ENCODE results near the gene RNF103. TPM values are rescaled to one million over a fixed set of nuclear protein-coding genes. Genes with fewer than 3 reads are reported as not detected.
A peak's percentile ranks its signal among the peaks of the same experiment; 100 is the strongest.

Gene RNF103
- total RNA-seq, 1 experiment from 2014 or later: 12.4 TPM

DNA sequence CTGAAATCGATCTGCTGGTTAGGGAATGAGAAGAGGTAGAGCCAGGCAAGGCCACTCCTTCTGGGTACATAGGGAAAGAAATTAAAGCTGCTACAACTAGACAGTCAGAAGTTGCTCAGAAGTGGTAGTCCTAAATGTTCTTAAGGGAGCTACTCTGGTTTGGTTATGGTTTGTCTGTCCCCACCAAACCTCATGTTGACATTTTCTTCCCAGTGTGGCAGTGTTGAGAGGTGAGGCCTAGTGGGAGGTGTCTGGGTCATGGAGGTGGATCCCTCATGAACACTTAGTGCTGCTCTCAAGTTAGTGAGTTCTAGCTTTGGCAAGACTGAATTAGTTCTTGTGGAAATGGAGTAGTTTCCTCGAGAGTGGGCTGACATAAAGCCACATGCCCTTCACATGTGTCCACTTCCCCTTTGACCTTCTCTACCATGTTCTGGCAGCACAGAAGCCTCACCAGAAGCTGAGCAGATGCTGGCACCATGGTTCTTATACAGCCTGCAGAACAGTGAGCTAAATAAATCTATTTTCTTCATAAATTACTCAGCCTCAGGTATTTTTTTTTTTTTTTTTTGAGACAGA is 14.7 kb downstream of the RNF103 start:
- Mint-ChIP-seq H3K27me3 (ENCODE audit: insufficient read depth, unreplicated experiment) (no peaks in the 10 kb centered on the region), H3K27ac (ENCODE audit: low read depth, unreplicated experiment) (no peak overlapping the region), H3K36me3 (ENCODE audit: insufficient read depth, unreplicated experiment) (peaks cover 65% of the 10 kb centered on the region), H3K4me1 (ENCODE audit: insufficient read depth, unreplicated experiment) (no peaks in the 10 kb centered on the region), H3K4me3 (ENCODE audit: unreplicated experiment) (no peak overlapping the region), H3K9me3 (ENCODE audit: unreplicated experiment) (no peaks in the 10 kb centered on the region)
- ChIA-PET POLR2A (interaction anchor here (0.7 to 1.1 kb wide), 5 partner anchors 9 to 273 kb away, joined by 3 to 4 read pairs (median 3); no protein-coding TSS in a partner anchor), CTCF (interaction anchor here (0.5 to 0.8 kb wide), 2 partner anchors 135 to 1073 kb away, joined by 3 read pairs; no protein-coding TSS in a partner anchor)
- intact Hi-C loops (cut with micrococcal nuclease): no loop called here
- DNase-seq (ENCODE audit: unreplicated experiment): no peak
- TF ChIP-seq, protein P1, sequence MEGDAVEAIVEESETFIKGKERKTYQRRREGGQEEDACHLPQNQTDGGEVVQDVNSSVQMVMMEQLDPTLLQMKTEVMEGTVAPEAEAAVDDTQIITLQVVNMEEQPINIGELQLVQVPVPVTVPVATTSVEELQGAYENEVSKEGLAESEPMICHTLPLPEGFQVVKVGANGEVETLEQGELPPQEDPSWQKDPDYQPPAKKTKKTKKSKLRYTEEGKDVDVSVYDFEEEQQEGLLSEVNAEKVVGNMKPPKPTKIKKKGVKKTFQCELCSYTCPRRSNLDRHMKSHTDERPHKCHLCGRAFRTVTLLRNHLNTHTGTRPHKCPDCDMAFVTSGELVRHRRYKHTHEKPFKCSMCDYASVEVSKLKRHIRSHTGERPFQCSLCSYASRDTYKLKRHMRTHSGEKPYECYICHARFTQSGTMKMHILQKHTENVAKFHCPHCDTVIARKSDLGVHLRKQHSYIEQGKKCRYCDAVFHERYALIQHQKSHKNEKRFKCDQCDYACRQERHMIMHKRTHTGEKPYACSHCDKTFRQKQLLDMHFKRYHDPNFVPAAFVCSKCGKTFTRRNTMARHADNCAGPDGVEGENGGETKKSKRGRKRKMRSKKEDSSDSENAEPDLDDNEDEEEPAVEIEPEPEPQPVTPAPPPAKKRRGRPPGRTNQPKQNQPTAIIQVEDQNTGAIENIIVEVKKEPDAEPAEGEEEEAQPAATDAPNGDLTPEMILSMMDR (IDR thresholded peaks at IDR 0.05; ENCODE audit: unreplicated experiment): no peak
- BruUV-seq (replicated peaks): no TSS peak

DNA sequence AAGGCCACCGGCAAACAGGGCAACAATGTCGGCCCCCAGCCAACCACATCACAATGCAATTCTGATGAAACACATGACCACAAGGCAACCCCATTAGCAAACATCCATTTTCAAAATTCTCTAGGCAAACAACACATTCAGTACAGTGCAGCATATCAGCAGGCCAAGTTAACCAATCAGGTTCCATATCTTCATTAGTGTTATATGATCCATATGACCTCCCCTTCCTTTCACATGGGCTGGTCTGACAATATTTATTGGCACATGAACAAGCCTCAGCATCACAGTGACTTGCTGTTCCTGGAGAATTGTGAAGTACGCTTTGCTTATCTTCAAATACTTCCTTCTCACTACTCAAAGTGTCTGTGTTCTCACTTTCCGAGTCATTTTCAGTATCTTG is 19.8 kb downstream of the RNF103 start:
- Mint-ChIP-seq H3K4me3 (ENCODE audit: unreplicated experiment) (no peak overlapping the region), H3K27ac (ENCODE audit: low read depth, unreplicated experiment) (no peak overlapping the region), H3K36me3 (ENCODE audit: insufficient read depth, unreplicated experiment) (peaks cover 59% of the 10 kb centered on the region), H3K4me1 (ENCODE audit: insufficient read depth, unreplicated experiment) (peaks cover 5% of the 10 kb centered on the region), H3K9me3 (ENCODE audit: unreplicated experiment) (no peaks in the 10 kb centered on the region), H3K27me3 (ENCODE audit: insufficient read depth, unreplicated experiment) (no peaks in the 10 kb centered on the region)
- TF ChIP-seq, protein P1 (IDR thresholded peaks at IDR 0.05; ENCODE audit: unreplicated experiment): no peak
- intact Hi-C loops (cut with micrococcal nuclease): no loop called here
- ChIA-PET CTCF (no interaction called here), POLR2A (interaction anchor here (1.2 to 1.4 kb wide), 2 partner anchors 11 to 12 kb away, joined by 3 read pairs; no protein-coding TSS in a partner anchor)
- BruUV-seq (replicated peaks): no TSS peak
- DNase-seq (ENCODE audit: unreplicated experiment): no peak

DNA sequence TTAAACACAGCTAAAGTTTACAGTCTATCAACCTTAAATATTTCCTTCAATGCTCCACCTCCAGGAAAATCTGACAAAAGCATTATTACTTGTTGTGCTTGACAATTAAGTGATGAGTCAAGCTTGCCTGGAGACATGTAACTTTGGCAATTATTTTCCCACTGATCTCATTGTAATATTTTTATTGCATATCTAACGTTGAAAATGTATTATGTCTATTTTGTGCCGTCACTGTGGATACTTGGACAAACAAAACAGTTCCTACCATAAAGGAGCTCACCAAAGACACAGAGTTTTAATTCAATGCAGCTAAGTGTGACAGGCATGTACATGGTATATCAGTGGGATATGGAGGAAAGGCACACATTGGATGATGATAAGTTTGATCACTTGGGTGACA is 24.7 kb downstream of the RNF103 start:
- CTCF ChIA-PET: interaction anchor here (0.5 kb wide), 1 partner anchor 89 kb away, joined by 3 read pairs; no protein-coding TSS in a partner anchor
- no TSS peak for BruUV-seq (replicated peaks)

DNA sequence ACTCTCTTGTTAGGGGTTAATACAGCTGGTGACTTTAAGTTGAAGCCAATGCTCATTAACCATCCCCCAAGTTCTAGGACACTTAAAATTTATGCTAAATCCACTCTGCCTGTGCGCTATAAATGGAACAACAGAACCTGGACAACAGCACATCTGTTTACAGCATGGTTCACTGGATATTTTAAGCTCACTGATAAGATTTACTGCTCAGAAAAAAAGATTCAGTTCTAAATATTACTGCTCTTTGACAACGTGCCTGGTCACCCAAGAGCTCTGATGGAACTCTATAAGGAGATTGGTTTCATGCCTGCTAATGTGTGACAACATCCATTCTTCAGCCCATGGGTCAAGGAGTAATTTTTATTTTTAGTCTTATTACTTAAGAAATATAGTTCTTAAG is 27.5 kb downstream of the RNF103 start:
- intact Hi-C loops (cut with micrococcal nuclease): no loop called here
- CTCF ChIA-PET: interaction anchor here (0.9 kb wide), 1 partner anchor 18 kb away, joined by 3 read pairs; no protein-coding TSS in a partner anchor
- no peaks in the 10 kb centered on the region for H3K9me3 Mint-ChIP-seq (ENCODE audit: unreplicated experiment)
- no peak for DNase-seq (ENCODE audit: unreplicated experiment)
- BruUV-seq (replicated peaks): no TSS peak
- H3K4me1 Mint-ChIP-seq (ENCODE audit: insufficient read depth, unreplicated experiment): peaks cover 5% of the 10 kb centered on the region
- POLR2A ChIA-PET: interaction anchor here (0.7 to 2.0 kb wide), 4 partner anchors 14 to 126 kb away, joined by 3 to 7 read pairs (median 4); partner anchors contain the start of gene CHMP3
- no peak overlapping the region for H3K27ac Mint-ChIP-seq (ENCODE audit: low read depth, unreplicated experiment)
- no peaks in the 10 kb centered on the region for H3K27me3 Mint-ChIP-seq (ENCODE audit: insufficient read depth, unreplicated experiment)
- peaks cover 2% of the 10 kb centered on the region for H3K36me3 Mint-ChIP-seq (ENCODE audit: insufficient read depth, unreplicated experiment)
- no peak overlapping the region for H3K4me3 Mint-ChIP-seq (ENCODE audit: unreplicated experiment)
- TF ChIP-seq, protein P1 (IDR thresholded peaks at IDR 0.05; ENCODE audit: unreplicated experiment): no peak

More for the DNA sequence above, 24.7 kb downstream of the RNF103 start:
- DNase-seq (ENCODE audit: unreplicated experiment): peak; percentile 50
- intact Hi-C loops (cut with micrococcal nuclease): no loop called here
- Mint-ChIP-seq H3K36me3 (ENCODE audit: insufficient read depth, unreplicated experiment) (peaks cover 23% of the 10 kb centered on the region), H3K27ac (ENCODE audit: low read depth, unreplicated experiment) (peak overlapping the region; percentile 24), H3K4me3 (ENCODE audit: unreplicated experiment) (no peak overlapping the region), H3K9me3 (ENCODE audit: unreplicated experiment) (no peaks in the 10 kb centered on the region), H3K27me3 (ENCODE audit: insufficient read depth, unreplicated experiment) (no peaks in the 10 kb centered on the region), H3K4me1 (ENCODE audit: insufficient read depth, unreplicated experiment) (peaks cover 5% of the 10 kb centered on the region)
- TF ChIP-seq, protein P1 (IDR thresholded peaks at IDR 0.05; ENCODE audit: unreplicated experiment): no peak
- POLR2A ChIA-PET: interaction anchor here (0.7 to 2.6 kb wide), 10 partner anchors 10 to 157 kb away, joined by 3 to 15 read pairs (median 4); partner anchors contain the start of gene CHMP3
